GM12892 (cell line): ENCODE results near the gene ALK.

Source experiments
- POLR2A ChIP-seq: IDR thresholded peaks from 2 replicates; pipeline ENCODE4 v1.6.1; 2011; ENCODE audit warnings: low read depth, low read length, control low read depth
- POLR2AphosphoS5 ChIP-seq: IDR thresholded peaks from 2 replicates; pipeline ENCODE4 v1.6.1; 2011; ENCODE audit warnings: low read depth, low read length, control low read depth
- TAF1 ChIP-seq: IDR thresholded peaks from 2 replicates; pipeline ENCODE4 v1.6.1; 2011; ENCODE audit warnings: low read depth, mild to moderate bottlenecking, control low read depth, low read length, borderline replicate concordance

DNA sequence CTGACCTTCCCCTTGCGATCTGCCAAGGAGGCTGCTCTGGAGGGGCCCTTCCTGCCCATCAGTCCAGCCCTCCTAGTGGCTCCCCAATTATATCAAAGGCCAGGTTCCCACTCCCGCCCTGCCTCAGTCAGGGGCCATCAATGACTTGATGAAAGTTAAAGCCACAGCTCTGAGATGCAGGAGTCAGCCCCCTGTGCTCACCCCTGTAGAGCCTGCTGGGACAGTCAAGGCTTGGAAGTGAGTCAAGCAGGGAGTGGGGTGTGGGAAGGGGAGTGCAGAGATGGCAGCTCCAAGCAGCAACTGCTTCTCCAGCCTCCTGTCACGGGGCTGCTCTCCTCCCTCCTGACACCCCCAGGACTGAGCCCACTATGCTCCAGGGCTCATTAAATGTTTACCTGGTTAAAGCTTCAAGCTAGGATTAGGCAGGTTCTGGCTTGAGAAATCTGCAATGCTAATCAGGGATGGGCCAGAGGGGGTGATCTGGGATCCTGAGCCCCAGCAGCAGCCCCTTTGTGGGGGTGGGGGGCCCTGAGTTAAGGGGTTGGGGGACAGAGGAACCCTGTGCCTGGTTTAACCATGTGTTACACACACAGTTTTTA lies 42.7 kb upstream of the ALK start:
- TF ChIP-seq POLR2AphosphoS5 (no peak), POLR2A (no peak), TAF1 (no peak)
